ENCODE data around the gene MTIF2.
"Not testable (repeated sequence)": the region's sequence is repeated elsewhere in the genome, so short reads cannot be mapped to it uniquely, and the experiment has no call there.

Gene MTIF2

DNA sequence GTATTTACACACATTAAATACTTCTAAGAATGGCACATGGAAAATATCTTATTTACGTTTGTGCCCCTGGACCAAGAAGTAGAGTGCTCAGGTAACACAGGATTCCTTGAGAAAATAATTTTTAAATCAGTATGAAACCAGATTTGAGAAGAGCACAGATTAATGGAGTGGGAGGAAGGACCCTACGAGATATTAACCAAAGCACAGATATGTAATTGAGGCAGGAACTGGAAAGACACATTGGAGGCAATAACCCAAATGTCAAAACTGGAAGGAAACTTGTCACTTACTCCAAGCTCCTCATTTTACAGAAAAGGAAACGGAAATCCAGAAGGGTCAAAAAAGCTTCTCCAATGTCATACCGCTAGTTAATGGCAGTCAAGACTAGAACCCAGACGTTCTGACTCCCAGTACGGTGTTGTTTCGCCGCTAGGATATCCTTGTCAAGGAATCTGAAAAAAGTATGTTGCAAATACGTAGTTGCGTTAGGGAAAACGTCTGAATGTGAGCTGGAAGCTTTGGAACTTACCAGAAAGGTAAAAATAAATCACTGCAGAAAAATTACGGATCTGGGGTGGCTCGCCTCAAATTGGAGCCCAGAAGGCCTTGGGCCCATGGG lies 634 bp downstream of the MTIF2 start:
- DNase-seq (ENCODE audit: low read depth), result no peak
- no peak for TF ChIP-seq CTCF (conservative IDR thresholded peaks at IDR 0.05; ENCODE audit: low read depth, low read length)
- H3K4me3 ChIP-seq (ENCODE audit: low read depth, low read length), result peak overlapping the region; percentile 91

- not testable (repeated sequence) for H3K4me3 ChIP-seq (ENCODE audit: low read depth, low read length); DNase-seq (ENCODE audit: low read depth)
Measured at GRCh38 chr2:55259586-55259985, 9.4 kb downstream of the MTIF2 start.

GRCh38 chr2:55252832-55253231 lies 16.2 kb downstream of the MTIF2 start:
- no peak for DNase-seq (ENCODE audit: low read depth)
- no peak for TF ChIP-seq CTCF (conservative IDR thresholded peaks at IDR 0.05; ENCODE audit: low read depth, low read length)
- H3K4me3 ChIP-seq (ENCODE audit: low read depth, low read length), result no peak overlapping the region

DNA sequence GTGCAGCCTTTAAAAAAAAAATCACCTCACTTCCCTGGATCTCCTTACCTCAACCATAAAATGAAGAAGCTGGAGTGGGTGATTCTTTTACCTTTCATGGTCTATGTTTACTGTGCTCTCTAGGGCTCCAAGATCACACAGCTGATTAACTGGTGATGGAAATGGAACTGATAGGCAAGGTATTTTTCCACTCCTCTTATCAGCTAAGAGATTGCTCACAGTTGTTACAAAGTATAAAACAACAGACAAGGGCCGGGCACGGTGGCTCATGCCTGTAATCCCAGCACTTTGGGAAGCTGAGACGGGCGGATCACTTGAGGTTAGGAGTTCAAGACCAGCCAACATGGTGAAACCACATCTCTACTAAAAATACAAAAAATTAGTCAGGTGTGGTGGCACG lies 22.0 kb downstream of the MTIF2 start:
- no peak overlapping the region for H3K4me3 ChIP-seq (ENCODE audit: low read depth, low read length)
- TF ChIP-seq CTCF (conservative IDR thresholded peaks at IDR 0.05; ENCODE audit: low read depth, low read length), result no peak
- DNase-seq (ENCODE audit: low read depth), result no peak

- H3K4me3 ChIP-seq (ENCODE audit: low read depth, low read length), result no peak overlapping the region
- no peak for DNase-seq (ENCODE audit: low read depth)
- no peak for TF ChIP-seq CTCF (conservative IDR thresholded peaks at IDR 0.05; ENCODE audit: low read depth, low read length)
Measured at GRCh38 chr2:55245411-55245810, 23.6 kb downstream of the MTIF2 start.

DNA sequence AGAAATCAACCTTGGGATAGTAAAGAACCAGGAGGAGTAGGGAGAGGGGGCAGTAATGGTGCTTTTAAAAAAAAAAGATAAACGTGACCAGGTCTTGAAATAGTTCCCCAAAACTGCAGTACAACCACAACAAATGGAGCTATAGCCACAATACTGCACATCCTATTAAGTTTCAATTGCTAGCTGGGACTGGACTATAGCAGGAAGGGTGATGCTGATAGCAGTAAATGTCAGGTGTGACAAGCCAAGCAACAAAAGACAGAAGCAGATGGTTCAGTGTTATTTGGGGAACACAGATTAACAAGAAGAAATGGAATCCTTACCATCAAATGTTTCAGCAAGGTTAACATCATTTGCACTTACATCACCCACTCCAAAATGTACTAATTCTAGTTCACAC lies 26.4 kb downstream of the MTIF2 start:
- no peak for DNase-seq (ENCODE audit: low read depth)
- no peak for TF ChIP-seq CTCF (conservative IDR thresholded peaks at IDR 0.05; ENCODE audit: low read depth, low read length)

GRCh38 chr2:55241582-55241981 lies 27.4 kb downstream of the MTIF2 start:
- DNase-seq (ENCODE audit: low read depth), result not testable (repeated sequence)

More for the DNA sequence above, 26.4 kb downstream of the MTIF2 start:
- no peak overlapping the region for H3K4me3 ChIP-seq (ENCODE audit: low read depth, low read length)

DNA sequence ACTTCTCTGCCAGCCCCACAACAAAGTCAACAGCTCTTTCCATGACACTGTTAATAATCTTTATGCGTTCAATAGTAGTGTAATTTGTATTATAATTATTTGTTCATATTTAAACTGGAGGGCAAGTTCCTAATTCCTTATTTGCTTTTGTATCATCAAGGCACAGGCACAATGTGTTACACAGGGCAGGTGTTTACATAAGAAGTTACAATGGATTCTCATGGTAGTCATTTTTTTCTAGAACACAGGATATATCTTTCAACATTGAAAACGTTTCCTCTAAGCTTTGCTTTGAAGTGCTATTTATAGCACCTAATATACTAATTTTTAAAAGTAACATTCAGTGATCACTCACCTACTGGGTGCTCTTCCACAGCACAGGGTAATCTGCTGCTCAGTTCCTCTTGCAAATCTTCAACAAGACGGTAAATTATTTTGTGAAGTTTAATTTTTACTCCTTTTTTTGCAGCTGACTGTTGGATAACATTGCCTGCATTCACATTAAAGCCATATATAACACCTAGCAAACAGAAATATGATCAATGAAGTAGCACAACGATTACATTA lies 29.3 kb downstream of the MTIF2 start:
- TF ChIP-seq CTCF (conservative IDR thresholded peaks at IDR 0.05; ENCODE audit: low read depth, low read length), result no peak

More at GRCh38 chr2:55241582-55241981, 27.4 kb downstream of the MTIF2 start:
- not testable (repeated sequence) for H3K4me3 ChIP-seq (ENCODE audit: low read depth, low read length)

More for the DNA sequence above, 29.3 kb downstream of the MTIF2 start:
- H3K4me3 ChIP-seq (ENCODE audit: low read depth, low read length), result no peak overlapping the region
- DNase-seq (ENCODE audit: low read depth), result no peak
